Urinary bladder (tissue), 4 donors: Measurements from ENCODE around the gene TTC7B. TPM values are rescaled to one million over a fixed set of nuclear protein-coding genes. Genes with fewer than 3 reads are reported as not detected.
"Not testable (repeated sequence)": the region's sequence is repeated elsewhere in the genome, so short reads cannot be mapped to it uniquely, and the experiment has no call there.

Experiments used
- DNase-seq: peaks from one replicate; pipeline ENCODE4 v3.0.0-alpha.2; 2015; ENCODE audit errors: extremely low spot score
- H3K27ac ChIP-seq: one replicate; pipeline ENCODE4 v1.5.1; 2013; ENCODE audit warnings: low read depth, mild to moderate bottlenecking, moderate library complexity
- H3K36me3 ChIP-seq: one replicate; pipeline ENCODE4 v1.6.1; 2013; ENCODE audit warnings: mild to moderate bottlenecking, moderate library complexity; ENCODE audit not compliant: insufficient read depth
- H3K4me1 ChIP-seq: one replicate; pipeline ENCODE4 v1.6.1; 2013; ENCODE audit warnings: mild to moderate bottlenecking, moderate library complexity; ENCODE audit not compliant: insufficient read depth
- H3K4me3 ChIP-seq: one replicate; pipeline ENCODE4 v1.5.1; 2013; ENCODE audit warnings: low read depth, low read length
- WGBS: extraction: QIAGEN DNeasy Blood & Tissue Kit; methylation state at CpG from one replicate; pipeline ENCODE4 v1.1.7; 2013; 5-methylcytosine and 5-hydroxymethylcytosine counted together
- polyA plus RNA-seq: library from polyadenylated mRNA; stranded (reverse); fragments of 200-250 nt; gene quantifications from one replicate; pipeline ENCODE4 v1.2.3, GENCODE V29; 2013
- total RNA-seq: library from RNA; depleted of rRNA; stranded (reverse); fragments of >200 nt; gene quantifications from one replicate; pipeline ENCODE4 v1.2.3, GENCODE V29; 2014
- donor health status: healthy with polysubstance abuse.
- donor health status: healthy.

TTC7B gene, protein sequence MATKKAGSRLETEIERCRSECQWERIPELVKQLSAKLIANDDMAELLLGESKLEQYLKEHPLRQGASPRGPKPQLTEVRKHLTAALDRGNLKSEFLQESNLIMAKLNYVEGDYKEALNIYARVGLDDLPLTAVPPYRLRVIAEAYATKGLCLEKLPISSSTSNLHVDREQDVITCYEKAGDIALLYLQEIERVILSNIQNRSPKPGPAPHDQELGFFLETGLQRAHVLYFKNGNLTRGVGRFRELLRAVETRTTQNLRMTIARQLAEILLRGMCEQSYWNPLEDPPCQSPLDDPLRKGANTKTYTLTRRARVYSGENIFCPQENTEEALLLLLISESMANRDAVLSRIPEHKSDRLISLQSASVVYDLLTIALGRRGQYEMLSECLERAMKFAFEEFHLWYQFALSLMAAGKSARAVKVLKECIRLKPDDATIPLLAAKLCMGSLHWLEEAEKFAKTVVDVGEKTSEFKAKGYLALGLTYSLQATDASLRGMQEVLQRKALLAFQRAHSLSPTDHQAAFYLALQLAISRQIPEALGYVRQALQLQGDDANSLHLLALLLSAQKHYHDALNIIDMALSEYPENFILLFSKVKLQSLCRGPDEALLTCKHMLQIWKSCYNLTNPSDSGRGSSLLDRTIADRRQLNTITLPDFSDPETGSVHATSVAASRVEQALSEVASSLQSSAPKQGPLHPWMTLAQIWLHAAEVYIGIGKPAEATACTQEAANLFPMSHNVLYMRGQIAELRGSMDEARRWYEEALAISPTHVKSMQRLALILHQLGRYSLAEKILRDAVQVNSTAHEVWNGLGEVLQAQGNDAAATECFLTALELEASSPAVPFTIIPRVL
- 20.0 TPM for total RNA-seq
- polyA plus RNA-seq: 48.9 TPM

DNA sequence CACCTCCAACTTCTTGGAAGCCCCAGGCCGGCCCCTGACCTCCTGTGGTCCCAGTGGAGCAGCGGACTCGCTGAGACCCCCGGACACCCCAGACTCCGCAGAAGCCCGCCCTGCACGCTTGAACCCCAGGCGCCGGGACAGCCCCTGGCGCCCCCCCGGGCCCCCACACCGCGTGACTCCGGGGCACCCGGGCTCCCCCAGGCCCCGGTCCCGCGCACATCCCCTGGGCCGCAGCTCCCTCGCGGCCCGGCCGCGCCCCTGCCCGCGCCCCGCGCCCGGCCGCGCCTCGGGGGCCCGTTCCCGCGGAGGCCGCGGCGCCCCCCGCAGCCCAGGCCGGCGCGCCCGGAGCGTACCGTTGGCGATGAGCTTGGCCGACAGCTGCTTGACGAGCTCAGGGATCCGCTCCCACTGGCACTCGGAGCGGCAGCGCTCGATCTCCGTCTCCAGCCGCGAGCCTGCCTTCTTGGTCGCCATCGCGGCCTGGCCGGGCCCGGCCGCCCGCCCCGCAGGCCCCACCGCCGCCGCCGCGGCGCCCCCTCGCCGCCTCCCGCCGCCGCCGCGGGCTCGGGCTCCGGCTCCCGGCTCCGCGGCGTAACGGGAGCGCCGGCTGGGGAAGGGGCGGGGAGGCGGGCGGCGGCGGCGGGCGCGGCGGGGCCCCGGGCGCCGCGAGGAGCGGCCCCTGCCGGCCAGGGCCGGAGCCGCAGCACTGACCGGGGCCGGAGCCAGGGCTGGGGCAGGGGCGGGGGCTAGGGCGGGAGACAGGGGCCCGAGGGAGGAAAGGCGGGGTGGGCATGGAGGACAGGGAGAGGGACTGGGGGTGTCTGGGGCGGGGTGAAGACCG is at the start of gene TTC7B:
Gene TTC7B, minus strand, starts transcription at position 609 of the 841 bp plus-strand sequence. Its CDS starts 135 bp downstream, at position 474.
- no peak for DNase-seq
- under 1% methylated on average over 109 of the region's 111 CpGs for WGBS
- Histone ChIP-seq H3K4me1 (no peaks in the 10 kb centered on the region), H3K27ac (no peak within 1 kb of the TSS), H3K36me3 (no peaks in the 10 kb centered on the region), H3K4me3 (peak within 1 kb of the TSS; percentile 94)

DNA sequence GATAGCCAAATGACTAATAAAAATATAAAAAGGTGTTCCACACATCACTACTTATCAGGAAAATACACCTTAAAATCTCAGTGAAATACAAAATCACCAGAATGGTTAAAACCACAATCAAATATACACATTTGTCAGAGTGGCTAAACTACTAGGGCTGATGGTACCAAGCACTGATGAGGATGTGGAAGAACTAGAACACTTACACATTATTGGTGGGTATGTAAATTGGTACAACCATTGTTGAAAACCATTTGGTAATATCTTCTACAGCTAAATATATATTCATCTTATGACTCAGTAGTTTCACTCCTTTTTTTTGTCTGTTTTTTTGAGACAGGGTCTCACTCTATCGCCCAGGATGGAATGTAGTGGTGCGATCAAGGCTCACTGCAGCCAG is 48.5 kb upstream of the TTC7B start:
- H3K4me1 ChIP-seq: no peaks in the 10 kb centered on the region
- DNase-seq: no peak
- H3K27ac ChIP-seq: no peak overlapping the region
- WGBS: over 99% methylated on average over 2 of the region's 2 CpGs
- no peaks in the 10 kb centered on the region for H3K36me3 ChIP-seq
- no peak overlapping the region for H3K4me3 ChIP-seq

DNA sequence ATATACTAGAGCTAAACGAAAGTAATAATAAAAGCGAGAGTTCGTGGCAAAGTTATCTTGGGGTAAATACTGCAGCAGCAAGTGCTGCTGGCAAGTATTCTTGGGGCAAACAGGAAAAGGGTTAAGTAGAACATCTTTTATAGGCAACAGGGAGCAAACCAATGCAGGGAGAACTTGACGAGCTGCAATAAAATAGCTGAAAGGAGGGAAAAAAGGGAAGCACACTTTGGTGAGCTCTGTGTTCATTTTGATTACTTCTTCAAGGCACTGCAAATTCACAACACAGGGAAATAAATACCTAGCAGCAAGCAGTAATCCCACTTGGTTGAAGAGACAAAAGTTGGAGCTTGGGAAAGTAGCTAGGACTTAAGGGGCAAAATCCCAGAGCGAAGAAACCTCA is 42.3 kb upstream of the TTC7B start:
- no peak for DNase-seq
- WGBS: 51% methylated on average over 5 of the region's 5 CpGs
- peak overlapping the region; percentile 7 for H3K4me3 ChIP-seq
- peaks cover 1% of the 10 kb centered on the region for H3K4me1 ChIP-seq
- H3K27ac ChIP-seq: no peak overlapping the region
- no peaks in the 10 kb centered on the region for H3K36me3 ChIP-seq

DNA sequence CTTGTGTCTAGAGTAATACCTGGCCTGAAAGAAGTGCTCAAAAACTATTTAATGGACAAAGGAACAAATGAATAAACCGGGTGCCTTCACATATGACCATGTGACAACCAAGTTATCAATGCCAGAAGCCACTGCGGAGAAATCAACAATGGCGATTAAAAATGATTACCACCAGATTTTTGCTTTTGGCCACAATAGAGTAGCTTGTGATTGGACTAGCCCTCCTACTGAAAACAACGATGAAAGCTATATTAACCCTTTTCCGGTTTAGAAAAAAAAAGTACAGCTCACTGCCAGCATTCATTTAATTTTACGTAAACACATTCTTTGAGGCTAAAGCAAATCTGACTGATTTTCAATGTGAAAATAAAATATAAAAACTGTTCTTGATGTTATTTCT is 41.6 kb upstream of the TTC7B start:
- Histone ChIP-seq H3K4me3 (no peak overlapping the region), H3K36me3 (no peaks in the 10 kb centered on the region), H3K27ac (no peak overlapping the region)

DNA sequence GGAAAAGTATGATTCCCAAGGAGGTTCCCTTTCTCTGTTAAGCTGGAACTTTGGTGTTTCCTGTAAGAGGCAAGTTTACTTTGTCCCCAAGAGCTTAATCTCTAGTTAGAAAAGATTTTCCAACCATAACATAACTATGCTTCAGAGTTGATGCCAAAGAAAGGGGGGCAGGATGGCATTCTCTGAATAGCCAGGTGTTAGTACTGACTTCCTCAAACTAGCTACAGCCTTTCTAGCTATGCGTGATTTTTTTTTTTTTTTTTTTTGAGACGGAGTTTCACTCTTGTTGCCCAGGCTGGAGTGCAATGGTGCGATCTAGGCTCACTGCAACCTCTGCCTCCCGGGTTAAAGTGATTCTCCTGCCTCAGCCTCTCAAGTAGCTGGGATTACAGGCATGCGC is 39.9 kb upstream of the TTC7B start:
- not testable (repeated sequence) for DNase-seq, H3K36me3 ChIP-seq, H3K4me1 ChIP-seq, H3K27ac ChIP-seq, H3K4me3 ChIP-seq
- 88% methylated on average over 5 of the region's 5 CpGs for WGBS

More for the DNA sequence above, 41.6 kb upstream of the TTC7B start:
- DNase-seq: no peak
- 53% methylated on average over 6 of the region's 6 CpGs for WGBS
- H3K4me1 ChIP-seq: peaks cover 1% of the 10 kb centered on the region

DNA sequence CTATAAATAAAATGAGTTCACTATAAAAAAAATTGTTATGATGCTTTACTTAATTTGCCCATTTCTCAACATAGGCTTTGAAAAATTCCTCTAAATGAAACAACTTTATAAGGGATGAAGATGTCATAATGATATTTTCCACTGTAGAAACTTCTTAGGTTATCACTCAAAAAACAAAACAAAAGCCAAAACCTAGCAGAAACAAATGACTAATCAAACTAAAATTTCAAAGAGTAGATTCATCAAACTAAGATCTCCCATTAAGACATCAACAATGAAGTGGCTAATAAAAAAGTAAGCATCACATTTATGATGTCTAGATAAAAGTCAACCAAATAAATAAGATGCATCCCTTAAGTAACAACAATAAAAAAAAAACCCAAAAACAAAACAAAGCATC is 36.9 kb upstream of the TTC7B start:
- Histone ChIP-seq H3K4me3 (no peak overlapping the region), H3K27ac (no peak overlapping the region), H3K4me1 (no peaks in the 10 kb centered on the region), H3K36me3 (no peaks in the 10 kb centered on the region)
- DNase-seq: no peak

DNA sequence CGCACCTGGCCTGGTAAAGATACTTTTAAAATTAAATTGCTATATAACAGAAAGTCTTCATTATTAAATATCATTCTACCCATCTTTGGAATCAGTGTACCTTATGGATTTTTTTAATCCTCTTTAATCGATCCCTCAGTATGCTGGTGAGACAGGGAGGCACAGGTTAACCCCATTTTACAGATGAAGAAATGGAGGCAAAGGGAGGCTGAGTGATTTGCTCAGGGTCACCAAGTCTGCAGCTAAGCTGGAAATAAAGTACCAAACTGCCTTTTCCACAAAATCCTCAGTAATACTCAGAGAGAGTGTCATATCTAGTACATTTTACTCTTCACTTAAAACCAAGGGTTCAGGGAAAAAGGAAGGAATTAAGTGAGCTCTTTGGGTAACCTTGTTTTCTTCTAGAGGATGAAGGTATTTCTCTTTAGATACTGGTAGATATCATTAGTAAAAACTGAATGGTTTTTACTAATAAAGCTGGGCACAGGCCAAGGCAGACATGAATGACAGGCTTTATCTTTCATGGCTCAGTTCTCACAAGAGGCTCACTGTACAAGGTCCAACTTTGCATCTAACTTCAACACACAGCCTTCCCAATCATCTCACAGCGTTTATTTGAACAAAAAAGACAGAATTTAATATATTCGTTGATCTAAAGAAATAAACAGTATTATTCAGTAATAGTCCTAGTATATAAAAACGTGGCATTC is 35.3 kb upstream of the TTC7B start:
- Histone ChIP-seq H3K4me3 (no peak overlapping the region), H3K27ac (no peak overlapping the region), H3K4me1 (no peaks in the 10 kb centered on the region), H3K36me3 (no peaks in the 10 kb centered on the region)
- 87% methylated on average over 5 of the region's 5 CpGs for WGBS
- no peak for DNase-seq

DNA sequence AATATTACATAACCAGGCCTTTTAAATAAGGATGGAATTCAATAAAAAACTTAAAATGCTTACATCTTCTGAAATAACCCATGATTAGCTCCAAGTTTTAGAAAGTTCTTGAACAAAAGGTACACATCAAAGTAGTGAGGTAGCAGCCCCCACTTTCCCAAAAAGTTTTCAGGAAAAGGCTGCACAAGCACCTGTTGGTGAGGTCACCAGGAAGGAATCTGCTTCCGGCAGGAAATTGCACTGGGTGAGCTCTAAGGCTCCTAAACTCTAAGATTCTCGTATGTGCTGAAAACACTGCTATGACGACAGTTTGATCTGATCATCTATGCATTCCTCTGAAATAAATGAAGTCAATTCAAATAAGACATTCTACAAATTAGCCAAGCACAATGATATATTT is 34.3 kb upstream of the TTC7B start:
- H3K4me1 ChIP-seq: no peaks in the 10 kb centered on the region
- H3K4me3 ChIP-seq: no peak overlapping the region
- H3K27ac ChIP-seq: no peak overlapping the region
- no peak for DNase-seq
- 58% methylated on average over 3 of the region's 3 CpGs for WGBS
- H3K36me3 ChIP-seq: no peaks in the 10 kb centered on the region

DNA sequence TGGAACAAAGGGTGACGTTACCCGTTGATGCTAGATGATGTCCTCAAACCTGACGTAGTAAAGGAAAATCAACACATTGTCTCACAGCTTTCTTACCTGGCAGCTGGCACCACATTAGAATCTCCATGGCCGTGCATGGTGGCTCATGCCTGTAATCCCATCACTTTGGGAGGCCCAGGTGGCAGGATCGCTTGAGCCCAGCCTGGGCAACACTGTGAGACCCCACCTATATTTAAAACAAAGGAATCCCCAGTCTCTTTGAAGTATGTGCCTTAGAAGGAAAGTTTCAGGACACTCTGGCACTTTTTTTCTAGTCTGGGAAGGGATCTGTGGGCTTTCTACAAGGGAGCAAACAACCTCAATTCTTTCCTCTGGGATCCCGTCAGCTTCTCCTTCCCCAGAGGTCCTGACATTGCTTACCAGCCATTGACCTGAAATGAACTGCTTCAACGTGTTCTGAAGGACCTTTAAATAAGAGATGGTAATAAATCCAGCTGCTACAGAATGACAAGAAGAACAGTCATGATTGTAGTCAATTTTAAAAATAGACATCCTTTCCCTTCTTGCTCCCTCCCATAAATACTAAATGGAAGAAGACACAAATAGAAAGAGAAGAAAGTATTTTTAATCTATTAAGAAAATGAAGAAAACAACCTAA is 33.7 kb upstream of the TTC7B start:
- H3K36me3 ChIP-seq: no peaks in the 10 kb centered on the region
- no peak overlapping the region for H3K27ac ChIP-seq
- DNase-seq: no peak
- H3K4me1 ChIP-seq: no peaks in the 10 kb centered on the region
- H3K4me3 ChIP-seq: no peak overlapping the region
- 84% methylated on average over 7 of the region's 7 CpGs for WGBS

DNA sequence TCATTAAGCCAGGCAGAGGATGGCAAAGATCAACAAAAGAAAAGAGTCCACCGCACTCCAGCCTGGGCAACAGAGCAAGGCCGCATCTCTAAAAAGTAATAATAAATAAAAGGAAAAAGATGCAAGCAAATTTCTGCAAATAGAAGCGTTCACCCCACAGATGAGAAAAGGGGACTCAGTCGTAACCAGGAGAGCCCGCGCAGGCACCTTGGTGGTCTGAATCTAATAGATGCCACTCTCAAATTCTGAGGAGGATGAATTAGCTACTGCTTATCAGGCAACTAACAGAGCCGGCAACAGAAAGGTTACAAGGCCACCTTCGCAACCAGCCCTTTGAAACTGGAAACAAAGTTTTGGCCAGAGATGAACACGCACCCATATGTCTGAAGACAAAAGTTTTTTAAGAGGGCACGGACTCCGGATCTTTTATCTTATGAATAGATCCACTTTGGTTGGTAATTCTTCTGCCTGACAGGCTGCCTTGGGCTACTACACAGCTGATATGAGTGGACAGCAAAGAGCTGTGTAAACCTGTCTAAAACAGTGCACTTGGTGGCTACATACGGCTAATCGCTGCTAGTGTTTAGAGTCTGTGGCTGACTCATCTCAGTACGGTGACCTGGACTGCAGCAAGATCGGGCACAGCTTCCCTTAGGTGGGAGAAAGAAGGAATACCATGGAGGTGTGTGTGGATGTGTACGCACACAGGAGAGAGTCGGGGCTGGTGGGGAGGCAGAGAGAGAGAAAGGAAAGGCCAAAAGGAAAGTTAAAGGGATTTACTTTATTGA is 32.9 kb upstream of the TTC7B start:
- no peak for DNase-seq
- 89% methylated on average over 17 of the region's 17 CpGs for WGBS
- no peaks in the 10 kb centered on the region for H3K4me1 ChIP-seq
- no peaks in the 10 kb centered on the region for H3K36me3 ChIP-seq
- no peak overlapping the region for H3K4me3 ChIP-seq
- no peak overlapping the region for H3K27ac ChIP-seq

DNA sequence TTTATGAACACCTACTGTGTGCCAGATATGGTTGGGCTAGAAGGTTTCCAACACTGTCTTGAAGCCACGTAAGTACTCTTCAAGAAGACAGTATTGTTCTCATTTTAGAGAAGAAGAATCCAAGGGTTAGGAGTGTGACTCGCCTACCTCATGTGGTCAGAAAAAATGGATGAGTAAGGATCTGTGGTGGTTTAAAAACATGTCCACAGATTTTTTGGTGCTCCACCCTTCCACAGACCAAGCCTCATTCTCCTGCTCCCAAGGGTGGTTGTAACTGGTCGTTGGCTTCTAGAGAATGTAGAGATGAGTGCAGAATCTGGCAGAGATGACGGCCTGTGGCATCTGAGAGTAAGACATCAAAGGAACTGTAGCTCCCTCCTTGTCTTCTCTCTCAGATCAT is 30.3 kb upstream of the TTC7B start:
- WGBS: 94% methylated on average over 4 of the region's 4 CpGs
- Histone ChIP-seq H3K4me3 (no peak overlapping the region), H3K4me1 (no peaks in the 10 kb centered on the region), H3K27ac (no peak overlapping the region), H3K36me3 (no peaks in the 10 kb centered on the region)
- DNase-seq: no peak

DNA sequence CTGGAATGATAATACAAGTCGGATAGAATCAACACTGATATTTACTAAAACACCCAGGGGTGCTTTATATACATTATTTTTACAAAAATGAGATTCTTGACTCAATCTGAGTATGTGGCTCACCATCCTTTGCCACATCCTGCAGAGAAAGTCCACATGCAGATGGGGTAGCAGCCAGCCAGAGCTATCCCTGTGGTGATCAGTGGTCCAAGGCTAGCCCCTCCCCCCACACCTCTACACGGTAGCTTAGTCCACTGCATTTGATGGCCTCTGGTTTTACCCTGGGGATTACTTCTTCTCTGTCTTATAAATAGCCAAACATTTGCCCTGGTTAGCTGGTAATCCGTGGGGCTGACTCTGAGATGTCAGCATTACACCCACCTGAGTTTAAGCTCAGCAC is 28.1 kb upstream of the TTC7B start:
- no peak for DNase-seq
- H3K36me3 ChIP-seq: no peaks in the 10 kb centered on the region
- 73% methylated on average over 3 of the region's 3 CpGs for WGBS
- no peak overlapping the region for H3K4me3 ChIP-seq
- no peaks in the 10 kb centered on the region for H3K4me1 ChIP-seq
- no peak overlapping the region for H3K27ac ChIP-seq
